ENCODE measurements around the gene TIRAP. TPM values are rescaled to one million over a fixed set of nuclear protein-coding genes. Genes with fewer than 3 reads are reported as not detected.

TIRAP gene
- total RNA-seq, 1 donor from 2014 or later = 10.0 TPM

DNA sequence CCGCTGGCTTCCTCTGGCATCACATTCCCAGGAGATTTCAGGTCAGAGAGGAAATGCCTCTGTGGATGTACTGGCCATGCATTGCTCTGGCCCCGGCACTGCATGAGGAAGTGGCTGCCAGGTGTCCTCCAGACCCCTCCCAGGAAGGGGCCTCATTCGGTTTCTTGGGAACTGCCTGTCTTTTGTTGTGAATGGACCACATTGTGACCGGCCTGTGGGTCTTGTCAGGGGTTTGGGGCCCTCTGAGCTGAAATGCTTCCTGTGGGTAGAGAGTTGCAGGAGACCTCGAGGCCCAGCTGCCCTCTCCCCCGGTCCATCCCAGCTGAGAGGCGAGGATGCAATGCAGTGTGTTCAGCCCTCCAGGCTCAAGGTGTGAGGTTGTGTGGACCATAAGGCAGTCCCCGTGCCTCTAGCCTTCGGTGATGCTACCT lies 53.8 kb downstream of the TIRAP start:
- no peak overlapping the region for H3K4me3 Mint-ChIP-seq
- no peaks in the 10 kb centered on the region for H3K9me3 Mint-ChIP-seq
- no peaks in the 10 kb centered on the region for H3K27me3 Mint-ChIP-seq (ENCODE audit: low read depth)
- peaks cover 17% of the 10 kb centered on the region for H3K36me3 Mint-ChIP-seq
- TF ChIP-seq, protein P1, sequence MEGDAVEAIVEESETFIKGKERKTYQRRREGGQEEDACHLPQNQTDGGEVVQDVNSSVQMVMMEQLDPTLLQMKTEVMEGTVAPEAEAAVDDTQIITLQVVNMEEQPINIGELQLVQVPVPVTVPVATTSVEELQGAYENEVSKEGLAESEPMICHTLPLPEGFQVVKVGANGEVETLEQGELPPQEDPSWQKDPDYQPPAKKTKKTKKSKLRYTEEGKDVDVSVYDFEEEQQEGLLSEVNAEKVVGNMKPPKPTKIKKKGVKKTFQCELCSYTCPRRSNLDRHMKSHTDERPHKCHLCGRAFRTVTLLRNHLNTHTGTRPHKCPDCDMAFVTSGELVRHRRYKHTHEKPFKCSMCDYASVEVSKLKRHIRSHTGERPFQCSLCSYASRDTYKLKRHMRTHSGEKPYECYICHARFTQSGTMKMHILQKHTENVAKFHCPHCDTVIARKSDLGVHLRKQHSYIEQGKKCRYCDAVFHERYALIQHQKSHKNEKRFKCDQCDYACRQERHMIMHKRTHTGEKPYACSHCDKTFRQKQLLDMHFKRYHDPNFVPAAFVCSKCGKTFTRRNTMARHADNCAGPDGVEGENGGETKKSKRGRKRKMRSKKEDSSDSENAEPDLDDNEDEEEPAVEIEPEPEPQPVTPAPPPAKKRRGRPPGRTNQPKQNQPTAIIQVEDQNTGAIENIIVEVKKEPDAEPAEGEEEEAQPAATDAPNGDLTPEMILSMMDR (IDR thresholded peaks at IDR 0.05; ENCODE audit: unreplicated experiment) = no peak
- peak overlapping the region; percentile 67 for H3K27ac Mint-ChIP-seq
- no peak for DNase-seq (ENCODE audit: low spot score in 2 of 2, unreplicated experiment in 2 of 2)
- H3K4me1 Mint-ChIP-seq = peaks cover 44% of the 10 kb centered on the region

DNA sequence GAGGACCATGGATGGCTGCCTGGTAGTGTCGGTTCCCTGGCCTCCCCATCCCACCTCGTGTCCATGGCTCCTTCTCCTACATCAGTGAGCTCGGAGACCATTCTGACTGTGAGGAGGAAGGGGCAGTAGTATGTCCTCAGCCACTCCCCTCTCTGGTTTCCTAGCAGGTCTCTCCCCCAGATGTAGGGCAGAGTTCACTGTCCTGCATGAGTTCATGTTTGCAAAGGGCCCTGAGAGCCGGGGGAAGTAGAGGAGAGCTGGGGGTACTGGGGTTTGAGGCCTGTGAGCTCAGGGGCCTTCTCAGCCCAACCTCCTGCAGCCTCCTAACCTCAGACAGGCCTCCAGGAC lies 54.2 kb downstream of the TIRAP start:
- H3K27me3 Mint-ChIP-seq (ENCODE audit: low read depth) = no peaks in the 10 kb centered on the region
- H3K9me3 Mint-ChIP-seq = no peaks in the 10 kb centered on the region
- H3K36me3 Mint-ChIP-seq = peaks cover 21% of the 10 kb centered on the region
- TF ChIP-seq, protein P1 (IDR thresholded peaks at IDR 0.05; ENCODE audit: unreplicated experiment) = no peak
- peaks cover 48% of the 10 kb centered on the region for H3K4me1 Mint-ChIP-seq
- no peak overlapping the region for H3K4me3 Mint-ChIP-seq
- no peak for DNase-seq (ENCODE audit: low spot score in 2 of 2, unreplicated experiment in 2 of 2)
- no peak overlapping the region for H3K27ac Mint-ChIP-seq

DNA sequence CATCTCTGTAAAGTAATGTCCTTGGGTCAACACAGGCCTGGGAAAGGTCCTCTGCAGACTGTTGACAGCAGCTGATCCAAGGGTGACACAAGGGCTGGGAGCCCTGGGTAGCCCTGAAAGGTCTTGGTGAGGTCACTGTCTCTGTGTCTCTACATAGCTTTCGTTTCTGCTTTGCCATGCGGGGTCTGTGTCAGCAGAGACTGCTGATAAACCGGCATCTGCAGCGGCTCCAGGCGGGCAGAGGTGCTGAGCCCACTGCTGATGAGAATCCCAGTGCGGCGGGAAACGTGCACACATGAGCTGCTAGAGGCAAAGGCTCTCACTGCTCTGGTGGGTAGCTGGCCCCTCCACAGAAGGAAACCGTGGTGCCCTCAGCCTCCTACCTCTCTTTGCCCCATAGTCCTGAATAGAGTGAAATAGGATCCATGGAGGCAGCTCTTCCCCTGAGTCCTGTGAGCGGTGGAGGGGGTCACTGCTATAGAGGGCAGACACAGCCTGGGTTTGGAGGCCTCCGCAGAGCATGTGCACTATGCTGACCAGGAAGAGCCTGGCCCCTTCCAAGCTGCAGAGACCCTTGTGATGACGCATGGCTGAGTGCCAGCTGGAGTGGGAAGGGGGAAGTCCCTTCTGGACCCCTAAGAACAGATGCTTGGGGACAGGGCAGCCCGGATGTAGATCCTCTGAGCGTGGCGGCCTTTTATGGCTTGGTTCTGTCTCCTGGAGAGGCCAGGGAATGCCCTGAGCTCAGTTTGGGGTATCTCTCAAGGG lies 54.8 kb downstream of the TIRAP start:
- Mint-ChIP-seq H3K4me1 (peaks cover 53% of the 10 kb centered on the region), H3K4me3 (no peak overlapping the region), H3K36me3 (peaks cover 25% of the 10 kb centered on the region), H3K27me3 (ENCODE audit: low read depth) (no peaks in the 10 kb centered on the region), H3K9me3 (no peaks in the 10 kb centered on the region), H3K27ac (no peak overlapping the region)
- TF ChIP-seq, protein P1 (IDR thresholded peaks at IDR 0.05; ENCODE audit: unreplicated experiment) = no peak
- DNase-seq (ENCODE audit: low spot score in 2 of 2, unreplicated experiment in 2 of 2) = no peak

DNA sequence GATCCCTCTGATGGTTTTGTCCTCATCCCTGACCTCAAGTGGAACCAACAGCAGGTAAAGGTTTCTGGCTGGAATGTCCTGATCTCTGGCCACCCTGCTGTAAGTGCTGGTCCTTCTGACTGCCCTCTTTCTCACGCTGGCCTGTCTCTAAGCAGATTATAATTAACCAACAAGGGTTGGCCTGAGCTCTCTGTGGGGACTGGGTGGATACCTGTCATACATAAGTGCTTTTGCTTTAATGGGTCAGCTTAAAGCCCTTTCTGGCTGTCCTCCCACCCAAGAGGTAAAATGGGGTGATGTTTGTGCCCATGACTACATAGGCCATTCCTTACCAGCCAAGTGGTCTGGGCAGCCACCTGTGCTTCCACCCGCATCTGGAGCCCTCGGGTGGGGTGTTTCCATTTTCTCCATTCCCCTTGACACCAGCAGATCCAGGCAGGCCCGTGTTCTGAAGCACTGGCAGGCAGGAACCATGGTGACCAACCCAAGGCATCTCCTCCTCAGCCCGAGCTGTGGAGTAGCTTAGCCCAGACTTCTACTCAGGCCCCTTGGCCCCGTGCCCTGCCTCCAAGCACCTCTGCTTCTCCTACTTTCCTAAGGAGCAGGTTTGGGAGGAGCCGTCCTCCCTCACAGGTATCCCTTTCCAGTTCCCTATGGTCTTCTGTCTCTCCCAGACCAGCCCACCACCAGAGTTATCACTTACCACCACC lies 55.6 kb downstream of the TIRAP start:
- H3K4me1 Mint-ChIP-seq = peaks cover 53% of the 10 kb centered on the region

DNA sequence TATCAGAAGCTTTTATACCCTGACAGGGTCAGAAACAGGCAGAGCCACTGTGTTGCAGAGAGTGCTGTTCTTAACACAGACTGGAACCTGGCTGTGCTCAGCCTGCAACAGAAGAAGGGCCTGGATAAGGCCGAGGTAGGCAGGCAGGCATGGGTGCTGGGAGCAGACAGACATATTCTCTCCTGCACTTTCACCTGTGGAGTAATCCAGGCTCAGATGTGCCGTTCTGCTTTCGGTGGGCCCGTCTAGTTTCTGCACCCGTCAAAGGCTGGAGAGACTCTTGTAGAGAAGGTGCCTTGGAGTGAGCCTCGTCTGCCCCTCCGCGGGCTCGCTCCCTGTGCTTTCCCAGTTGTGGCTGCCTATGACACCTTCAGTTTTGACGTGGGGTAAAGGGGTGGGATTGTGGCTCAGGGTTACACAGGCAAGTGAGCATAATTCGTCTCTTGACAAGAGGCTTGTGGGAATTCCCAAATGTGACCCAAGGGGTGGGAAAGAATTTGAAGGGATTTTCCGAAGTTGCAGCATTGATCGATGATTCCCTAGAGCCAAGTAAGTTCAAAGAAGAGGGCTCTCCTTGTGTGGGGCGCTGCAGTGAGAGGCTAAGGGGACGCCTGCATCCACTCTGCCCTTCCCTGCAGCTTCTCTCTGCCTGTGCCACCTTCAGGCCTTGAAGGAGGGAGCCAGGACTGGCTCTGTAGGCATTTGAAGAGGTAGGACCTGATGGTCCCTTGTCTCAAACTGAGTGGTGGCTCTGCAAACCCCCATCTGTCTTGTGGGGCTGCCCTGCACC lies 56.4 kb downstream of the TIRAP start:
- no peaks in the 10 kb centered on the region for H3K9me3 Mint-ChIP-seq
- H3K27ac Mint-ChIP-seq = peak overlapping the region; percentile 76

More for the DNA sequence above, 55.6 kb downstream of the TIRAP start:
- no peaks in the 10 kb centered on the region for H3K27me3 Mint-ChIP-seq (ENCODE audit: low read depth)
- H3K4me3 Mint-ChIP-seq = no peak overlapping the region
- H3K27ac Mint-ChIP-seq = peak overlapping the region; percentile 69
- H3K9me3 Mint-ChIP-seq = no peaks in the 10 kb centered on the region
- no peak for DNase-seq (ENCODE audit: low spot score in 2 of 2, unreplicated experiment in 2 of 2)
- H3K36me3 Mint-ChIP-seq = peaks cover 21% of the 10 kb centered on the region
- TF ChIP-seq, protein P1 (IDR thresholded peaks at IDR 0.05; ENCODE audit: unreplicated experiment) = no peak

More for the DNA sequence above, 56.4 kb downstream of the TIRAP start:
- DNase-seq (ENCODE audit: low spot score in 2 of 2, unreplicated experiment in 2 of 2) = no peak
- Mint-ChIP-seq H3K4me3 (no peak overlapping the region), H3K27me3 (ENCODE audit: low read depth) (no peaks in the 10 kb centered on the region), H3K4me1 (peaks cover 53% of the 10 kb centered on the region), H3K36me3 (peaks cover 24% of the 10 kb centered on the region)
- TF ChIP-seq, protein P1 (IDR thresholded peaks at IDR 0.05; ENCODE audit: unreplicated experiment) = no peak
